HG02798 (cell line): Measurements from ENCODE around the gene NEU1.
"Not testable (repeated sequence)": the region's sequence is repeated elsewhere in the genome, so short reads cannot be mapped to it uniquely, and the experiment has no call there.

Source experiments
- ATAC-seq: cut with Tn5 transposase; IDR thresholded peaks from one replicate; pipeline ENCODE4 v1.9.1; 2021; ENCODE audit warnings: mild to moderate bottlenecking; ENCODE audit not compliant: unreplicated experiment, poor library complexity

Gene NEU1

GRCh38 chr6:31875877-31876276 is 13.3 kb upstream of the NEU1 start:
- ATAC-seq, result no peak

- no peak for ATAC-seq
Observed at GRCh38 chr6:31874836-31875572, 12.4 kb upstream of the NEU1 start.

GRCh38 chr6:31874084-31874670 is 11.6 kb upstream of the NEU1 start:
- ATAC-seq, result no peak

- ATAC-seq, result no peak
Observed at GRCh38 chr6:31871046-31871659, 8.5 kb upstream of the NEU1 start.

GRCh38 chr6:31870385-31870921 is 7.8 kb upstream of the NEU1 start:
- no peak for ATAC-seq

- no peak for ATAC-seq
Observed at GRCh38 chr6:31869343-31869742, 6.7 kb upstream of the NEU1 start.

- ATAC-seq, result not testable (repeated sequence)
Observed at GRCh38 chr6:31868658-31868971, 6.0 kb upstream of the NEU1 start.

- no peak for ATAC-seq
Observed at GRCh38 chr6:31865205-31866118, 2.8 kb upstream of the NEU1 start.

- ATAC-seq, result no peak
Observed at GRCh38 chr6:31864818-31865204, 2.2 kb upstream of the NEU1 start.

- not testable (repeated sequence) for ATAC-seq
Observed at GRCh38 chr6:31864123-31864562, 1.5 kb upstream of the NEU1 start.

- ATAC-seq, result no peak
Observed at GRCh38 chr6:31861919-31862343, 690 bp downstream of the NEU1 start.

GRCh38 chr6:31861150-31861549 is 1.5 kb downstream of the NEU1 start:
- ATAC-seq, result no peak

GRCh38 chr6:31860349-31860748 is 2.3 kb downstream of the NEU1 start:
- no peak for ATAC-seq

GRCh38 chr6:31859923-31860322 is 2.7 kb downstream of the NEU1 start:
- ATAC-seq, result no peak

- ATAC-seq, result no peak
Observed at GRCh38 chr6:31858707-31859106, 3.9 kb downstream of the NEU1 start.

GRCh38 chr6:31857774-31858173 is 4.8 kb downstream of the NEU1 start:
- ATAC-seq, result not testable (repeated sequence)

- ATAC-seq, result not testable (repeated sequence)
Observed at GRCh38 chr6:31851980-31852718, 10.5 kb downstream of the NEU1 start.

- no peak for ATAC-seq
Observed at GRCh38 chr6:31851485-31851832, 11.2 kb downstream of the NEU1 start.

GRCh38 chr6:31850765-31851484 is 11.7 kb downstream of the NEU1 start:
- ATAC-seq, result no peak
